BJ (cell line): ENCODE results near the gene AMACR. TPM values are rescaled to one million over a fixed set of nuclear protein-coding genes. Genes with fewer than 3 reads are reported as not detected.

Experiments used
- CTCF ChIA-PET: fragments of 350-600 bp; formaldehyde crosslinking; extraction: SDS; loops from one replicate; lab custom pipeline; 2021; ENCODE audit warnings: antibody characterized with exemption, inconsistent platforms; lab: Yijun Ruan, JAX
- POLR2A ChIA-PET: fragments of 300-600 bp; sonication (Branson Sonifier 250); formaldehyde crosslinking; extraction: SDS; loops from one replicate; lab custom pipeline; 2021; ENCODE audit warnings: antibody characterized with exemption; lab: Charles Lee
- DNase-seq: peaks from one replicate; pipeline ENCODE4 v3.0.0-alpha.2; 2011; ENCODE audit warnings: low read depth
- H3K27me3 ChIP-seq: 2 replicates; pipeline ENCODE4 v1.6.0; 2011; ENCODE audit warnings: low read length; ENCODE audit not compliant: control insufficient read depth, insufficient read depth
- H3K36me3 ChIP-seq: 2 replicates; pipeline ENCODE4 v1.5.1; 2011; ENCODE audit warnings: low read length; ENCODE audit not compliant: control insufficient read depth, insufficient read depth
- H3K4me3 ChIP-seq: 2 replicates; pipeline ENCODE4 v1.5.1; 2011; ENCODE audit warnings: low read depth, mild to moderate bottlenecking, control low read depth, low read length
- CTCF ChIP-seq: IDR thresholded peaks from 2 replicates; pipeline ENCODE4 v1.5.1; 2011; ENCODE audit warnings: low read depth, mild to moderate bottlenecking, control low read depth, inconsistent platforms, low read length, moderate library complexity; ENCODE audit not compliant: insufficient read depth
- polyA plus RNA-seq: library from polyadenylated mRNA; depleted of rRNA; stranded (reverse); fragments of >200 nt; gene quantifications from 2 replicates; pipeline ENCODE4 v1.2.3, GENCODE V29; 2011

Gene AMACR
- polyA plus RNA-seq, 1 experiment, result 7.1 TPM

- H3K27me3 ChIP-seq, result no peaks in the 10 kb centered on the region
- ChIA-PET POLR2A (no interaction called here), CTCF (interaction anchor here (0.7 kb wide), 1 partner anchor 43 kb away, joined by 4 read pairs; no protein-coding TSS in a partner anchor)
- no peak for DNase-seq
- no peaks in the 10 kb centered on the region for H3K36me3 ChIP-seq
- no peak for TF ChIP-seq CTCF
- no peak overlapping the region for H3K4me3 ChIP-seq
Measured at GRCh38 chr5:34041247-34041972, 33.6 kb upstream of the AMACR start.

DNA sequence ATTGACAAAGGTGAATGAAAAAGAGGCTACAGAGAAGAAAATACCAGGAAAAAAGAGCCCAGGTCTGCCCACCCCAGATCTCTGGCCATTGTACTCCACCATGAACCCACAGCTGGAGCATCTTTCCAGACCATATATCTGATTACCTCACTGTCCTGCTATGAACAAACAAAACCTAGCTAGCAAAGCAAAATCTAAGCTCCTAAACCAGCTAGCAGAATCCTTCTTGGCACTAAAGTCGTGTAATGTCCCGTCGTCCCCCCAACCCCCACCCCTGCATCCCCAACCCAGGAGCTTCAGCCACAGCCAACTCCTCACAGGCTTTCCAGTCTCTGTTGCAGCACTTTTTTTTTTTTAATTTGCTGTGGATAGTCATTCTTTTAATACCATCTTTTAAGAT, 32.6 kb upstream of the AMACR start:
- POLR2A ChIA-PET, result no interaction called here
- CTCF ChIA-PET, result interaction anchor here (0.7 kb wide), 1 partner anchor 42 kb away, joined by 4 read pairs; no protein-coding TSS in a partner anchor
- H3K36me3 ChIP-seq, result no peaks in the 10 kb centered on the region
- no peaks in the 10 kb centered on the region for H3K27me3 ChIP-seq
- DNase-seq, result no peak
- H3K4me3 ChIP-seq, result no peak overlapping the region
- no peak for TF ChIP-seq CTCF

GRCh38 chr5:34039398-34040157, 31.7 kb upstream of the AMACR start:
- ChIA-PET POLR2A (no interaction called here), CTCF (no interaction called here)
- H3K27me3 ChIP-seq, result no peaks in the 10 kb centered on the region
- DNase-seq, result no peak
- TF ChIP-seq CTCF, result no peak
- no peak overlapping the region for H3K4me3 ChIP-seq
- no peaks in the 10 kb centered on the region for H3K36me3 ChIP-seq

- Histone ChIP-seq H3K27me3 (no peaks in the 10 kb centered on the region), H3K36me3 (no peaks in the 10 kb centered on the region), H3K4me3 (no peak overlapping the region)
- ChIA-PET CTCF (no interaction called here), POLR2A (no interaction called here)
- TF ChIP-seq CTCF, result no peak
- DNase-seq, result no peak
Measured at GRCh38 chr5:34038838-34039237, 31.0 kb upstream of the AMACR start.

DNA sequence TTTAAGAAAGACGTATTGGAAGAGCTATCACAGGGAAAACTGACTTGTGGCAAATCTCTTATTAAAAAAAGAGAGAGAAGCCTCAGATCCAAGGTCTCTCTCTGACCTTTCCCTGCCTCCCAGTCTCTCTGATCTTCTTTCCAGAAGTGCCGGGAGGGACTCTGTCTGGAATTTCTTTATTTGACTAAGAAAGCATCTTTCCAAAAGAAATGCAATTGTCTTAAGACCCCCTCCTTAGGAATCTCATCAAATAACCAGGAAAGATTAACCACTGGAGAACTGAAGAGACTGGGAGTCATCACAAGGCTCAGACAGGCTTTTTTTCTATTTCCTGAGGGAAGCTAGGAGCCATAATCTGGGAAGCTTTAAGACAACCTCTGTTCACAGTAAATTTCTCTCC, 30.5 kb upstream of the AMACR start:
- POLR2A ChIA-PET, result no interaction called here

More for the DNA sequence above, 30.5 kb upstream of the AMACR start:
- Histone ChIP-seq H3K36me3 (no peaks in the 10 kb centered on the region), H3K27me3 (no peaks in the 10 kb centered on the region), H3K4me3 (no peak overlapping the region)
- CTCF ChIA-PET, result interaction anchor here (0.6 kb wide), 1 partner anchor 30 kb away, joined by 3 read pairs; no protein-coding TSS in a partner anchor
- TF ChIP-seq CTCF, result no peak
- DNase-seq, result no peak
